SK-N-SH (cell line): Measurements from ENCODE around the gene CTTNBP2NL. TPM values are rescaled to one million over a fixed set of nuclear protein-coding genes. Genes with fewer than 3 reads are reported as not detected.

Experiments used
- CTCF ChIA-PET: fragments of 300-600, 350-600 bp; formaldehyde crosslinking; extraction: SDS; loops from one replicate; lab custom pipeline; 2021; lab: Yijun Ruan, JAX
- POLR2A ChIA-PET: fragments of 350-600 bp; sonication (Branson Sonifier 250); formaldehyde crosslinking; extraction: SDS; loops from one replicate; lab custom pipeline; 2020; ENCODE audit warnings: antibody characterized with exemption, inconsistent platforms; lab: Yijun Ruan, JAX
- DNase-seq: peaks from one replicate; pipeline ENCODE4 v3.0.0; 2012
- H2AFZ ChIP-seq: fragments of 200-600 bp; sonication (generic); 2 replicates; pipeline ENCODE4 v1.8.1; 2016; ENCODE audit warnings: antibody characterized with exemption, mild to moderate bottlenecking, low read depth
- H3F3A ChIP-seq: fragments of 200-600 bp; sonication (generic); replicated peaks from 2 replicates; pipeline ENCODE3; 2016; ENCODE audit warnings: antibody characterized with exemption, mild to moderate bottlenecking; ENCODE audit not compliant: insufficient read depth
- H3K27ac ChIP-seq, 2 experiments: fragments of 200-500 bp in 1 of 2; fragments of 200-600 bp in 1 of 2; sonication (Bioruptor generic) in 1 of 2; sonication (generic), shearing (Covaris generic) in 1 of 2; 2 replicates each; pipeline versions ENCODE4 v1.5.1 to v1.6.1; 2014 to 2016; ENCODE audit warnings: low read depth in 2 of 2, inconsistent platforms in 1 of 2, low read length in 1 of 2, mild to moderate bottlenecking in 1 of 2, mixed read lengths in 1 of 2
- H3K27me3 ChIP-seq: fragments of 200-600 bp; sonication (generic), shearing (Covaris generic); 2 replicates; pipeline ENCODE4 v1.6.1; 2016; ENCODE audit warnings: mixed run types; ENCODE audit not compliant: insufficient read depth
- H3K36me3 ChIP-seq, 2 experiments: fragments of 200-500 bp in 1 of 2; fragments of 200-600 bp in 1 of 2; sonication (Bioruptor generic) in 1 of 2; sonication (generic) in 1 of 2; replicated peaks in 1 of 2; 2 replicates each; pipeline versions ENCODE3 to v1.5.1; 2014 to 2016; ENCODE audit warnings: low read length in 1 of 2, mild to moderate bottlenecking in 1 of 2; ENCODE audit not compliant: insufficient read depth in 2 of 2, control insufficient read depth in 1 of 2
- H3K4me1 ChIP-seq, 2 experiments: fragments of 200-500 bp in 1 of 2; fragments of 200-600 bp in 1 of 2; sonication (Bioruptor generic) in 1 of 2; sonication (generic), shearing (Covaris generic) in 1 of 2; 2 replicates each; pipeline versions ENCODE4 v1.5.1 to v1.6.1; 2014 to 2016; ENCODE audit warnings: low read depth in 1 of 2, low read length in 1 of 2, mixed run types in 1 of 2; ENCODE audit not compliant: insufficient read depth in 2 of 2, control insufficient read depth in 1 of 2
- H3K4me2 ChIP-seq: fragments of 200-600 bp; sonication (generic), shearing (Covaris generic); 2 replicates; pipeline ENCODE4 v1.6.1; 2017; ENCODE audit warnings: mixed run types
- H3K4me3 ChIP-seq, 2 experiments: fragments of 200-500 bp in 1 of 2; fragments of 200-600 bp in 1 of 2; sonication (Bioruptor generic) in 1 of 2; sonication (generic), shearing (Covaris generic) in 1 of 2; 2 replicates each; pipeline versions ENCODE4 v1.5.1 to v1.8.1; 2014 to 2016; ENCODE audit warnings: low read depth in 2 of 2, inconsistent platforms in 1 of 2, low read length in 1 of 2, mild to moderate bottlenecking in 1 of 2, mixed read lengths in 1 of 2, moderate library complexity in 1 of 2
- H3K79me2 ChIP-seq: fragments of 200-600 bp; sonication (generic); 2 replicates; pipeline ENCODE4 v1.8.1; 2017; ENCODE audit warnings: mild to moderate bottlenecking; ENCODE audit not compliant: insufficient read depth
- H3K9ac ChIP-seq: fragments of 200-600 bp; sonication (generic); 2 replicates; pipeline ENCODE4 v1.6.1; 2017; ENCODE audit warnings: mixed run types
- H3K9me2 ChIP-seq: fragments of 200-600 bp; sonication (generic); 2 replicates; pipeline ENCODE4 v1.6.1; 2017; ENCODE audit warnings: mixed run types
- H3K9me3 ChIP-seq: fragments of 200-600 bp; sonication (generic); 2 replicates; pipeline ENCODE4 v1.6.1; 2017; ENCODE audit warnings: mixed run types, mild to moderate bottlenecking, moderate library complexity
- H4K20me1 ChIP-seq: fragments of 200-600 bp; sonication (generic); 2 replicates; pipeline ENCODE4 v1.6.1; 2017; ENCODE audit warnings: mild to moderate bottlenecking, mixed run types; ENCODE audit not compliant: insufficient read depth
- CTCF ChIP-seq: fragments of 200-600 bp; sonication (generic); IDR thresholded peaks from 2 replicates; pipeline ENCODE4 v1.6.1; 2017; ENCODE audit warnings: antibody characterized with exemption, mild to moderate bottlenecking, moderate library complexity
- FOSL2 ChIP-seq: IDR thresholded peaks from 2 replicates; pipeline ENCODE4 v1.4.0; 2012; ENCODE audit warnings: low read depth, mild to moderate bottlenecking, moderate library complexity, borderline replicate concordance
- FOXJ3 ChIP-seq: sonication (generic); formaldehyde crosslinking; IDR thresholded peaks from 2 replicates; pipeline ENCODE4 v1.5.1; 2020; ENCODE audit warnings: mild to moderate bottlenecking, missing genetic modification reagents
- FOXM1 ChIP-seq: IDR thresholded peaks from 2 replicates; pipeline ENCODE4 v1.4.0; 2012; ENCODE audit warnings: low read depth, mild to moderate bottlenecking
- JUND ChIP-seq: IDR thresholded peaks from 2 replicates; pipeline ENCODE4 v1.4.0; 2012
- MAX ChIP-seq: IDR thresholded peaks from 2 replicates; pipeline ENCODE4 v1.4.0; 2012; ENCODE audit warnings: low read depth
- PBX3 ChIP-seq: IDR thresholded peaks from 2 replicates; pipeline ENCODE4; 2012
- RFX5 ChIP-seq: IDR thresholded peaks from 2 replicates; pipeline ENCODE4 v1.6.1; 2012; ENCODE audit warnings: mild to moderate bottlenecking, improper control_type of control experiment, low read length
- SIN3A ChIP-seq: IDR thresholded peaks from 2 replicates; pipeline ENCODE4 v1.6.1; 2012; ENCODE audit warnings: low read depth, mild to moderate bottlenecking, low read length, moderate library complexity, borderline replicate concordance
- SMC3 ChIP-seq: IDR thresholded peaks from 2 replicates; pipeline ENCODE4 v1.6.1; 2012; ENCODE audit warnings: low read depth, low read length, improper control_type of control experiment
- TCF12 ChIP-seq: IDR thresholded peaks from 2 replicates; pipeline ENCODE4 v1.4.0; 2012
- TEAD4 ChIP-seq: IDR thresholded peaks from 2 replicates; pipeline ENCODE4 v1.4.0; 2012; ENCODE audit warnings: mild to moderate bottlenecking, borderline replicate concordance; ENCODE audit not compliant: insufficient read depth
- USF1 ChIP-seq: IDR thresholded peaks from 2 replicates; pipeline ENCODE4 v1.4.0; 2012; ENCODE audit warnings: low read depth, borderline replicate concordance
- ZBTB33 ChIP-seq: IDR thresholded peaks from 2 replicates; pipeline ENCODE4 v1.4.0; 2012; ENCODE audit warnings: low read depth, borderline replicate concordance
- WGBS: methylation state at CpG from one replicate; pipeline ENCODE4 v1.1.6; 2017; ENCODE audit warnings: low lambda C conversion rate; 5-methylcytosine and 5-hydroxymethylcytosine counted together
- polyA plus RNA-seq, 3 experiments: library from polyadenylated mRNA; depleted of rRNA; stranded (reverse); fragments of >200 nt; gene quantifications; 2 replicates each; pipeline ENCODE4 v1.2.3, GENCODE V29; 2012
- TF ChIP-seq, protein P1 (sequence below): fragments of 150-350 bp; IDR thresholded peaks from 2 replicates; pipeline ENCODE4 v1.6.1; 2016; ENCODE audit warnings: mild to moderate bottlenecking, low read depth, low read length
- TF ChIP-seq, protein P2 (sequence below): IDR thresholded peaks from 2 replicates; pipeline ENCODE4 v1.6.1; 2012; ENCODE audit warnings: mild to moderate bottlenecking, low read depth, low read length, moderate library complexity
- TF ChIP-seq, protein P3 (sequence below): fragments of 150-350 bp; IDR thresholded peaks from 2 replicates; pipeline ENCODE4 v1.6.1; 2017; ENCODE audit warnings: antibody characterized with exemption, low read length, low read depth, borderline replicate concordance

CTTNBP2NL gene
- polyA plus RNA-seq, 1 of the 3 experiments (the other 2 are of a cell fraction), result 4.9 TPM

DNA sequence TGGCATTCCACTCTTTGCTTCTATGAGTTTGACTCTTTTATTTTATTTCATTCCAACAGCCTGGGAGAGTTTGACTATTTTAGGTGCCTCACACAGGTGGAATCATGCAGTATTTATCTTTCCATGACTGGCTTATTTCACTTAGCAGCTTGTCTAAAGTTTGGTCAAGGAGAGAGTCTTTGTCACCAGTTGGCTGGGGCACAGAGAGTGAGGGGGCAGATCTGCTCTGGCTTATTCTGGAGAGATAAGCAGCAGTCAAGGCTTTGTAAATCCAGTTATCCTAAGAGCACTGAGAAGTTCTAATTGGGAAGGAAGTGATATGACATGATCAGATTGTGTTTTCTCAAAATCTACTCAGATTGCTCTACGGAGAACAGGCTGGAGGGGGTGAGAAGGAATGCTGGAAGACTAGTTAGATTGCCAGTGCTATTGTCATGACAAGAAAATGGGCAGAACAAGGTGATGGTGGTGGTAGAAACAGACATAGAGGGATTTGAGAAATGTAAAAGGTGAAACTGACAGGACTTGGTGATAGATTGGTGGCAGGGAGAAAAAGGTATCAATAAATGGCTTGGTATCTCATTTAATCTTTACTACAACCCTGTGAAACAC is 12.1 kb upstream of the CTTNBP2NL start (continued):
- TF ChIP-seq FOSL2 (no peak), RFX5 (no peak), PBX3 (no peak), TCF12 (no peak), FOXM1 (no peak), ZBTB33 (no peak), CTCF (no peak)
- TF ChIP-seq, protein P1, sequence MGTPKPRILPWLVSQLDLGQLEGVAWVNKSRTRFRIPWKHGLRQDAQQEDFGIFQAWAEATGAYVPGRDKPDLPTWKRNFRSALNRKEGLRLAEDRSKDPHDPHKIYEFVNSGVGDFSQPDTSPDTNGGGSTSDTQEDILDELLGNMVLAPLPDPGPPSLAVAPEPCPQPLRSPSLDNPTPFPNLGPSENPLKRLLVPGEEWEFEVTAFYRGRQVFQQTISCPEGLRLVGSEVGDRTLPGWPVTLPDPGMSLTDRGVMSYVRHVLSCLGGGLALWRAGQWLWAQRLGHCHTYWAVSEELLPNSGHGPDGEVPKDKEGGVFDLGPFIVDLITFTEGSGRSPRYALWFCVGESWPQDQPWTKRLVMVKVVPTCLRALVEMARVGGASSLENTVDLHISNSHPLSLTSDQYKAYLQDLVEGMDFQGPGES, result no peak

- Histone ChIP-seq H3K4me3 (no peak overlapping the region), H3K27ac (no peak overlapping the region), H3K36me3 (no peaks in the 10 kb centered on the region), H3K4me2 (no peak overlapping the region), H3K4me1 (peaks cover 3 to 8% of the 10 kb centered on the region in 2 experiments; a peak in 2 of 4 replicates), H4K20me1 (no peaks in the 10 kb centered on the region), H3K9ac (no peak overlapping the region), H2AFZ (no peak overlapping the region), H3K27me3 (no peaks in the 10 kb centered on the region), H3K79me2 (no peaks in the 10 kb centered on the region), H3F3A (peaks cover 8% of the 10 kb centered on the region), H3K9me2 (no peaks in the 10 kb centered on the region), H3K9me3 (no peaks in the 10 kb centered on the region)
- 50% methylated on average over 4 of the region's 14 CpGs for WGBS
- ChIA-PET CTCF (interaction anchor here (1.1 to 3.8 kb wide), 4 partner anchors 16 to 116 kb away, joined by 3 to 16 read pairs (median 4); no protein-coding TSS in a partner anchor), POLR2A (no interaction called here)
- no peak for DNase-seq
- TF ChIP-seq SMC3 (no peak), TCF12 (no peak), FOXJ3 (no peak), RFX5 (no peak), MAX (no peak), TEAD4 (no peak), SIN3A (no peak), USF1 (no peak), JUND (no peak)
- TF ChIP-seq, protein P2, sequence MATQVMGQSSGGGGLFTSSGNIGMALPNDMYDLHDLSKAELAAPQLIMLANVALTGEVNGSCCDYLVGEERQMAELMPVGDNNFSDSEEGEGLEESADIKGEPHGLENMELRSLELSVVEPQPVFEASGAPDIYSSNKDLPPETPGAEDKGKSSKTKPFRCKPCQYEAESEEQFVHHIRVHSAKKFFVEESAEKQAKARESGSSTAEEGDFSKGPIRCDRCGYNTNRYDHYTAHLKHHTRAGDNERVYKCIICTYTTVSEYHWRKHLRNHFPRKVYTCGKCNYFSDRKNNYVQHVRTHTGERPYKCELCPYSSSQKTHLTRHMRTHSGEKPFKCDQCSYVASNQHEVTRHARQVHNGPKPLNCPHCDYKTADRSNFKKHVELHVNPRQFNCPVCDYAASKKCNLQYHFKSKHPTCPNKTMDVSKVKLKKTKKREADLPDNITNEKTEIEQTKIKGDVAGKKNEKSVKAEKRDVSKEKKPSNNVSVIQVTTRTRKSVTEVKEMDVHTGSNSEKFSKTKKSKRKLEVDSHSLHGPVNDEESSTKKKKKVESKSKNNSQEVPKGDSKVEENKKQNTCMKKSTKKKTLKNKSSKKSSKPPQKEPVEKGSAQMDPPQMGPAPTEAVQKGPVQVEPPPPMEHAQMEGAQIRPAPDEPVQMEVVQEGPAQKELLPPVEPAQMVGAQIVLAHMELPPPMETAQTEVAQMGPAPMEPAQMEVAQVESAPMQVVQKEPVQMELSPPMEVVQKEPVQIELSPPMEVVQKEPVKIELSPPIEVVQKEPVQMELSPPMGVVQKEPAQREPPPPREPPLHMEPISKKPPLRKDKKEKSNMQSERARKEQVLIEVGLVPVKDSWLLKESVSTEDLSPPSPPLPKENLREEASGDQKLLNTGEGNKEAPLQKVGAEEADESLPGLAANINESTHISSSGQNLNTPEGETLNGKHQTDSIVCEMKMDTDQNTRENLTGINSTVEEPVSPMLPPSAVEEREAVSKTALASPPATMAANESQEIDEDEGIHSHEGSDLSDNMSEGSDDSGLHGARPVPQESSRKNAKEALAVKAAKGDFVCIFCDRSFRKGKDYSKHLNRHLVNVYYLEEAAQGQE, result no peak
- TF ChIP-seq, protein P3, sequence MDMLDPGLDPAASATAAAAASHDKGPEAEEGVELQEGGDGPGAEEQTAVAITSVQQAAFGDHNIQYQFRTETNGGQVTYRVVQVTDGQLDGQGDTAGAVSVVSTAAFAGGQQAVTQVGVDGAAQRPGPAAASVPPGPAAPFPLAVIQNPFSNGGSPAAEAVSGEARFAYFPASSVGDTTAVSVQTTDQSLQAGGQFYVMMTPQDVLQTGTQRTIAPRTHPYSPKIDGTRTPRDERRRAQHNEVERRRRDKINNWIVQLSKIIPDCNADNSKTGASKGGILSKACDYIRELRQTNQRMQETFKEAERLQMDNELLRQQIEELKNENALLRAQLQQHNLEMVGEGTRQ, result no peak
These were observed 9.8 kb upstream of the CTTNBP2NL start for GRCh38 chr1:112386024-112386723.
